Cerebellar cortex (tissue), 1 donor: ENCODE results near the gene PPP4R1.
A peak's percentile ranks its signal among the peaks of the same experiment; 100 is the strongest.
"Not testable (repeated sequence)": the region's sequence is repeated elsewhere in the genome, so short reads cannot be mapped to it uniquely, and the experiment has no call there.

ENCODE experiments used
- DNase-seq: peaks from one replicate; pipeline ENCODE4 v3.0.0-alpha.2; 2015; ENCODE audit warnings: low spot score

PPP4R1 gene

GRCh38 chr18:9630444-9630843, 16.1 kb upstream of the PPP4R1 start:
- no peak for DNase-seq

- no peak for DNase-seq
Observed at GRCh38 chr18:9629709-9630108, 15.3 kb upstream of the PPP4R1 start.

DNA sequence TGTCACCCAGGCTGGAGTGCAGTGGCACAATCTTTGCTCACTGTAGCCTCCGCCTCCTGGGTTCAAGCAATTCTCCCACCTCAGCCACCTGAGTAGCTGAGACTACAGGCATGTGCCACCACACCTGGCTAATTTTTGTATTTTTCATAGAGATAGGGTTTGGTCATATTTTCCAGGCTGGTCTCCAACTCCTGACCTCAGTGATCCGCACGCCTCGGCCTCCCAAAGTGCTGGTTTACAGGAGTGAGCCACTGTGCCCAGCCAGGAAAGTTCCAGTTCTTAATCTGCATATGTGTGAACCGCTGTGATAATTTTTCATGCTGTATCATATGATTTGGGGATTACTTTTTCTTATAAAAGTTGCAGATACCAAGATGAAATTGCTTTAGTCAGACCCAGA, 14.6 kb upstream of the PPP4R1 start:
- DNase-seq: no peak

GRCh38 chr18:9627642-9628041, 13.3 kb upstream of the PPP4R1 start:
- DNase-seq: no peak

GRCh38 chr18:9619990-9620389, 5.6 kb upstream of the PPP4R1 start:
- no peak for DNase-seq

DNA sequence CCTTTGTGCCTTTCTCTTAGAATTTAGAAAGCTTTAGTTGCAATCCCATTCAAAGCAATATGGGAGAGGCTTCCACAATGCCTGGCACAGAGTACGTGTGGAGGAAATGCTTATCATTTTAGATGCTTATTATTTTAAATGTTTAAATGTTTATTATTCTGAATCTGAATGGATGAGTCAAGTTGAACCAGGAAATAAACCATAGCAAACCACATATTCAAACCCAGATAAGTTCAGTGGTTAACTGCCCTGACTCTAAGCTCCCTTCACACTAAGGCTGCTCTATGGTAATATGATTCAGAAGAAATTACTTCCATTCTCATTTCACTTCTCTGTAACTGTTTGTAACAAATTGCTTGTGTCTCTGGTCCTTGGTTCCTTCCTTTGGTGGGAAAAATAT, 5.2 kb upstream of the PPP4R1 start:
- DNase-seq: no peak

GRCh38 chr18:9619056-9619455, 4.7 kb upstream of the PPP4R1 start:
- no peak for DNase-seq

- no peak for DNase-seq
Observed at GRCh38 chr18:9617006-9617542, 2.7 kb upstream of the PPP4R1 start.

DNA sequence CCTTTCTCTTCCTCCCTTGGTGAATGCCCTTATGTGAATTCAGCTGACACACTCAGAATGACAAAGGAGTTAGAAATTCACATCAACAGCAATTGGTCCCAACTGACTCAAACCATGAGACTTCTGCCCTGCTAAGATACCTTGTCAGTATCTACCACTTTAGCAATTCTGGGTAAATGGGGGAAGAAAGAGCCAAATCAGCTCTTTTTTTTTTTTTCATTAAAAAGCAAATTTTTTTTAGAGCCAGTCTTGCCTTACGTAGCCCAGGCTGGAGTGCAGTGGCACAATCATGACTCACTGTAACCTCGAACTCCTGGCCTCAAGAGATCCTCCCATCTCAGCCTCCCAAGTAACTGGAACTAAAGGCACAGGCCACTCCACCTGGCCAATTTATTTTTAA, 1.7 kb upstream of the PPP4R1 start:
- DNase-seq: no peak

DNA sequence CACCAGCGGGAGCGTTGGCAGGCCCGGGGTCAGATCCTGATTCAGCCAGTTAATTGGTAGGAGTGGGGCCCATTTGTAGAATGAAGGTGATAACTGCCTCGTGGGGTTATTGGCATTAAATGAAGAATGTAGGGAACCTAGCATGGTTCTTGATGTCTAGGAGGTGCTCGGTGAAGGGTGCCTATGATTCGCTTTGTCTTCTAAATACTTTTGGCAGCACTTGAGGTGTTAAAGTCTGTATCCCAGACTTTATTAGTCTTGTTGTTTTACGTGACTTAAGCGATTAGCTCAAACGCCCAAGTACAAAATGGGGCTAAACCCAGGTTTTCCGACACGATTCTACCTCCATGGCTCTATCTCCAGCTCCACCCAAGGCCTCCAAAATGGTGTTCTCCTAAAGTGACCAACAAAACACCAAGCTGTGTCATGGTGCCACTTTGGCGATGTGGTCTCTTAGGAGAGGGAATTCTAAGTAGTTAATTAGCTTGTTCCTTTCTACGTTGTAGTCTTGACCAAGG, 980 bp upstream of the PPP4R1 start:
- DNase-seq: no peak

GRCh38 chr18:9613550-9614400, 584 bp downstream of the PPP4R1 start:
- DNase-seq: peak; percentile 42

DNA sequence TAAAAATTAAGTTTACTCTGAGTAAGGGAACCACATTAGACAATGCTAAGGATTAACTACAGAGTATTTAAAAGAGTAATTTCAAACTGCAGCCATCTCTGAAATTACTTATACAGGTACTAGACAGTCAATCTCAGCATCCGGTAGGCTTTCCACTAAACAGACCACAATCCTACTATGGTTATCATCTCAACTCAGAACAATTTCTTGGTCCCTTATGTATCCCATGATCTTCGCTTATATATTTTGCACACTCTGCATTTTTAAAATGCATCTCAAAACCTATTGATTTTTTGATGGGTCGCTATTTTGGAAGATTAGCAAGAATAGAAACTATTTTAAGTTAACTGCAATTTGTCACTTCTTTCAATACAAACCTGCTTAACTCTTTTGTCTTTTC, 1.4 kb downstream of the PPP4R1 start:
- no peak for DNase-seq

GRCh38 chr18:9612215-9612830, 2.0 kb downstream of the PPP4R1 start:
- DNase-seq: peak; percentile 82

GRCh38 chr18:9609190-9609589, 5.2 kb downstream of the PPP4R1 start:
- DNase-seq: no peak

DNA sequence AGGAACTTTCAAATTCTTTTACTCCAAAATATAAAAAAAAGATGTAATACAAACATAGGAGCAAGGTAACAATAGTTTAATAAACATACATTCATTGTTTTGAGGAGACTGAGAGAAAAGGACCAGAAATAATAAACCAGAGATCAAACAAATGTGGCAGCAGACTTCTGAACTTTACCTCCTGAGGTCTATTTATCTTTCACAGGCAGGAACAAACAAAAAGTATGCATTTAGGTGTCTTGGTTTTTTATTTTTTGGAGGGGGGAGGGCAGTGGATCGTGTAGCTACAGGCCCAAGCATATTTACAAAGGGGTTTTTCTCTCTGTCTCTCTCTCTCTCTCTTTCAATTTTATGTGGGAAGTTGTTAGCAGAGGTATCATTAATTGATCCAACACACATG, 5.6 kb downstream of the PPP4R1 start:
- DNase-seq: no peak

GRCh38 chr18:9608298-9608697, 6.1 kb downstream of the PPP4R1 start:
- no peak for DNase-seq

- not testable (repeated sequence) for DNase-seq
Observed at GRCh38 chr18:9607111-9607510, 7.2 kb downstream of the PPP4R1 start.

DNA sequence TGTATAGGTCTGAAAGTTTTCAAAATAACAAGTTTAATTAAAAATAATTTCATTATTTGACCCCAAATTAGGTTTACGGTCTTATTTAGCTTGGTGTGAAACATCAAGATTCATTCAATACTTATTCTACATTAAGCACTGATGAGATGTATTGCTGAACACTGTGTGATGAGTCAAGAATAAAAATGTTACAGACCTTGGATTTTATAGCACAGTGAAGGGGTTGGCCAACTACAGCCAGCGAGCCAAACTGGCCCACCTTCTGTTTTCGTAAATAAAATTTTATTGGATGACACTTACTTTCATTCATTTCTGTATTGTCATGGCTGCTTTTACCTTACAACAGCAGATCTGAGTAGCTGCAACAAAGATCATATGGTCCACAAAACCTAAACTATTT, 8.3 kb downstream of the PPP4R1 start:
- no peak for DNase-seq

DNA sequence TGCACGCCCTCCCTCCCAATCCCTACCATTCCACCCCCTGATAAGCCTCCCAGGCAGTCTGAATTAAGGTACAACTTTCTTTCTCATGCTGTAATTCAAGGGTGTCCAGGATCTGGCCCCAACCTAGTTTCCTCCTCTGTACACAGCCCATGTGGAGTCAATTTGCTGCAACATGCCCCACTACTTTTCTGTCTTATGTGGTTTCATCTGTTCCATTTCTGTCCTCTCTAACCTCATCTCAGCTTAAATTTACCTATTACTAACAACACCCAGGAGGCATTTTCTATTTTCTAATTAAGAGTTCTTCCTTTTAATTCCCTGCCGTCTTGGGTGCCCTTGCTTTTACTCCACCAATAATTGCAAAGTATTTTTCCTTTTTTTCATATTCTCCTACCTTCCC, 10.0 kb downstream of the PPP4R1 start:
- no peak for DNase-seq

DNA sequence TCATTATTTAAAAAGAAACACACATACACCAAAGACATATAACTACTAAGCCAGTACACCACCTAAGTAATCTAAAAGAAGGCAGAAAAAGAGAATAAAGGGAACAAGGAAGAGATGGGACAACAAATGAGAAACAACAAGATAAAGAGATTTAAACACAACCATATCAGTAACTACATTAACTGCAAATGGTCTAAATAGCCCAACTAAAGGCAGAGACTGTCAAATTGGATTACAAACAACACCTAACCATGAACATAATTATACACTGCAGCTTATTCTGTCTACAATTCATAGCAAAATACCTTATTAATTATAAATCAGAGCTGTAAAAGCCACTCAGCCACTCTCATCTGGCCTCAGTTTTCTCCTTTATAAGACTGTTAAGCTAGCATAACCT, 15.0 kb downstream of the PPP4R1 start:
- DNase-seq: no peak

DNA sequence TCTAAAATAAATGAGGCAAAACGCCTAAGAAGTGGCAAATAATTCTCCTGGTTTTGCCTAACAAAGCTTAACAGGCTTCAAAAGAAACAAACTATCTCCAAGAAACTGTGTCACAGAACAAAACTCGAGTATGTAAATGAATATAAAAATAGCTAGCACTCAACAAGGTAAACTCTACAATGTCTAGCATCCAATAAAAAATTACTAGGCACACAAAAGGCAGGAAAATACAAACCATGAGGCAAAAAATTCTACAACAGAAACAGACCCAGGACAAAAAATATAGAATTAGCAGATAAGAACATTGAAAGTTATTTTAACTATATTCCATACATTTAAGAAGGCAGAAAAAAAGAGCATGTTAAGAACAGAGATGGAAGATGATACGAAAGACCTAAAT, 16.8 kb downstream of the PPP4R1 start:
- no peak for DNase-seq

GRCh38 chr18:9596843-9597526, 17.4 kb downstream of the PPP4R1 start:
- no peak for DNase-seq

- no peak for DNase-seq
Observed at GRCh38 chr18:9596226-9596625, 18.1 kb downstream of the PPP4R1 start.
